Astrocyte (in vitro differentiated cells and primary cell): ENCODE data around the gene TTF1. TPM values are rescaled to one million over a fixed set of nuclear protein-coding genes. Genes with fewer than 3 reads are reported as not detected.

Experiments
- DNase-seq: peaks from one replicate; pipeline ENCODE4 v3.0.0-alpha.2; 2010; ENCODE audit warnings: low read depth
- FAIRE-seq: peaks from 2 replicates; lab custom pipeline; 2011; peaks lifted over from hg19 to GRCh38; lab: Jason Lieb, UNC
- H2AFZ ChIP-seq: 2 replicates; pipeline ENCODE4 v1.6.0; 2012; ENCODE audit warnings: low read depth, low read length, inconsistent platforms
- H3K27ac ChIP-seq: 2 replicates; pipeline ENCODE4 v1.5.1; 2011; ENCODE audit warnings: low read depth, low read length, inconsistent platforms
- H3K27me3 ChIP-seq: 2 replicates; pipeline ENCODE4 v1.6.0; 2011; ENCODE audit warnings: low read length, inconsistent platforms; ENCODE audit not compliant: insufficient read depth
- H3K36me3 ChIP-seq: 2 replicates; pipeline ENCODE4 v1.5.1; 2011; ENCODE audit warnings: low read length, inconsistent platforms; ENCODE audit not compliant: insufficient read depth
- H3K4me1 ChIP-seq: 2 replicates; pipeline ENCODE4 v1.5.1; 2011; ENCODE audit warnings: low read length, inconsistent platforms; ENCODE audit not compliant: insufficient read depth
- H3K4me2 ChIP-seq: 2 replicates; pipeline ENCODE4 v1.6.0; 2012; ENCODE audit warnings: low read length, inconsistent platforms
- H3K4me3 ChIP-seq: 2 replicates; pipeline ENCODE4 v1.5.1; 2011; ENCODE audit warnings: low read depth, mild to moderate bottlenecking, low read length, inconsistent platforms; ENCODE audit not compliant: insufficient read depth
- H3K79me2 ChIP-seq: 2 replicates; pipeline ENCODE4 v1.6.0; 2012; ENCODE audit warnings: mild to moderate bottlenecking, low read length, inconsistent platforms; ENCODE audit not compliant: insufficient read depth
- H3K9ac ChIP-seq: 2 replicates; pipeline ENCODE4 v1.6.0; 2012; ENCODE audit warnings: mild to moderate bottlenecking, low read length, inconsistent platforms
- H3K9me3 ChIP-seq: 2 replicates; pipeline ENCODE4 v1.5.1; 2012; ENCODE audit warnings: low read depth, mild to moderate bottlenecking, low read length, inconsistent platforms; ENCODE audit not compliant: insufficient read depth
- H4K20me1 ChIP-seq: 2 replicates; pipeline ENCODE4 v1.6.0; 2012; ENCODE audit warnings: low read length, inconsistent platforms; ENCODE audit not compliant: insufficient read depth
- H3K27ac Mint-ChIP-seq: one replicate; pipeline ENCODE4 v1.8.0; 2021; ENCODE audit warnings: mild to moderate bottlenecking, mixed read lengths; ENCODE audit not compliant: unreplicated experiment
- H3K27me3 Mint-ChIP-seq: one replicate; pipeline ENCODE4 v1.8.0; 2021; ENCODE audit warnings: low read depth, mixed read lengths; ENCODE audit not compliant: unreplicated experiment
- H3K36me3 Mint-ChIP-seq: one replicate; pipeline ENCODE4 v1.8.0; 2021; ENCODE audit warnings: low read depth, mixed read lengths; ENCODE audit not compliant: unreplicated experiment
- H3K4me1 Mint-ChIP-seq: one replicate; pipeline ENCODE4 v1.8.0; 2021; ENCODE audit warnings: low read depth, mixed read lengths; ENCODE audit not compliant: unreplicated experiment
- H3K4me3 Mint-ChIP-seq: one replicate; pipeline ENCODE4 v1.8.0; 2021; ENCODE audit warnings: mild to moderate bottlenecking, moderate library complexity, mixed read lengths; ENCODE audit not compliant: unreplicated experiment
- H3K9me3 Mint-ChIP-seq: one replicate; pipeline ENCODE4 v1.8.0; 2021; ENCODE audit warnings: mild to moderate bottlenecking, mixed read lengths; ENCODE audit not compliant: unreplicated experiment
- EZH2 ChIP-seq: IDR thresholded peaks from 2 replicates; pipeline ENCODE4 v1.6.1; 2012; ENCODE audit warnings: mild to moderate bottlenecking, low read length, inconsistent platforms; ENCODE audit not compliant: insufficient read depth
- total RNA-seq: library from RNA; stranded (reverse); gene quantifications from 2 replicates; pipeline ENCODE4 v1.2.1, GENCODE V29; 2021
- TF ChIP-seq, protein P1 (sequence below): IDR thresholded peaks from 2 replicates; pipeline ENCODE4 v1.5.1; 2011; ENCODE audit warnings: low read depth, mild to moderate bottlenecking, inconsistent platforms, low read length, moderate library complexity; ENCODE audit not compliant: insufficient read depth

TTF1 gene
- total RNA-seq, 1 donor from 2014 or later, result 13.2 TPM

DNA sequence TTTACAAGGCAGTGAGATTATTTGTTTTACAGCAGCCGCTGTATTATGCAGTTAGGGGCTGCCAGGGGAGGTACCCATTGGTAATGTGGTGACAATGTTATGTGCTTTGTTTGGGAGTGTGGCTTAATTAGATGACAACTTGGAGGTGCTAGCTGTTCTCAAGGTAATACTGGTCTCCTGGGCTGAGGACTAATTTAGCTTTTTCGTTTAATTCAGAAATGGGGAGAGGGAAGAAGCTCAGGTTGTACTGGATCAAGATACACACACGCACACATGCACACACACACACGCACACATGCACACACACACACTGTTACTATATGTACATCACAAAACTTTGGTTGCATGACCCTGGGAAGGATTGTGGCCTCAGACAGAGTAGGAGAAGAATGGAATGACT is 41.3 kb upstream of the TTF1 start:
- H2AFZ ChIP-seq, result no peak overlapping the region
- no peak overlapping the region for H3K4me2 ChIP-seq
- Mint-ChIP-seq H3K27ac (no peak overlapping the region), H3K4me3 (no peak overlapping the region), H3K36me3 (no peaks in the 10 kb centered on the region), H3K4me1 (no peaks in the 10 kb centered on the region), H3K27me3 (peaks cover 44% of the 10 kb centered on the region), H3K9me3 (peaks cover 4% of the 10 kb centered on the region)
- no peaks in the 10 kb centered on the region for H3K79me2 ChIP-seq
- H4K20me1 ChIP-seq, result no peaks in the 10 kb centered on the region
- FAIRE-seq, result no peak
- H3K27me3 ChIP-seq, result peaks cover 11% of the 10 kb centered on the region
- H3K36me3 ChIP-seq, result no peaks in the 10 kb centered on the region
- no peak for TF ChIP-seq EZH2
- TF ChIP-seq, protein P1, sequence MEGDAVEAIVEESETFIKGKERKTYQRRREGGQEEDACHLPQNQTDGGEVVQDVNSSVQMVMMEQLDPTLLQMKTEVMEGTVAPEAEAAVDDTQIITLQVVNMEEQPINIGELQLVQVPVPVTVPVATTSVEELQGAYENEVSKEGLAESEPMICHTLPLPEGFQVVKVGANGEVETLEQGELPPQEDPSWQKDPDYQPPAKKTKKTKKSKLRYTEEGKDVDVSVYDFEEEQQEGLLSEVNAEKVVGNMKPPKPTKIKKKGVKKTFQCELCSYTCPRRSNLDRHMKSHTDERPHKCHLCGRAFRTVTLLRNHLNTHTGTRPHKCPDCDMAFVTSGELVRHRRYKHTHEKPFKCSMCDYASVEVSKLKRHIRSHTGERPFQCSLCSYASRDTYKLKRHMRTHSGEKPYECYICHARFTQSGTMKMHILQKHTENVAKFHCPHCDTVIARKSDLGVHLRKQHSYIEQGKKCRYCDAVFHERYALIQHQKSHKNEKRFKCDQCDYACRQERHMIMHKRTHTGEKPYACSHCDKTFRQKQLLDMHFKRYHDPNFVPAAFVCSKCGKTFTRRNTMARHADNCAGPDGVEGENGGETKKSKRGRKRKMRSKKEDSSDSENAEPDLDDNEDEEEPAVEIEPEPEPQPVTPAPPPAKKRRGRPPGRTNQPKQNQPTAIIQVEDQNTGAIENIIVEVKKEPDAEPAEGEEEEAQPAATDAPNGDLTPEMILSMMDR, result no peak
- H3K9ac ChIP-seq, result no peak overlapping the region
- no peak overlapping the region for H3K27ac ChIP-seq
- H3K4me1 ChIP-seq, result no peaks in the 10 kb centered on the region
- no peaks in the 10 kb centered on the region for H3K9me3 ChIP-seq
- DNase-seq, result no peak
- no peak overlapping the region for H3K4me3 ChIP-seq

GRCh38 chr9:132447346-132447745 is 40.7 kb upstream of the TTF1 start:
- no peak for FAIRE-seq
- Histone ChIP-seq H2AFZ (no peak overlapping the region), H3K9ac (no peak overlapping the region), H3K4me2 (no peak overlapping the region), H3K36me3 (no peaks in the 10 kb centered on the region), H3K4me1 (no peaks in the 10 kb centered on the region), H3K9me3 (no peaks in the 10 kb centered on the region), H3K79me2 (no peaks in the 10 kb centered on the region), H4K20me1 (no peaks in the 10 kb centered on the region), H3K27ac (no peak overlapping the region), H3K4me3 (no peak overlapping the region), H3K27me3 (peaks cover 9% of the 10 kb centered on the region)
- Mint-ChIP-seq H3K4me3 (no peak overlapping the region), H3K4me1 (no peaks in the 10 kb centered on the region), H3K27ac (no peak overlapping the region), H3K36me3 (no peaks in the 10 kb centered on the region), H3K9me3 (peaks cover 4% of the 10 kb centered on the region), H3K27me3 (peaks cover 39% of the 10 kb centered on the region)
- no peak for TF ChIP-seq EZH2
- TF ChIP-seq, protein P1, result no peak
- no peak for DNase-seq

GRCh38 chr9:132446887-132447286 is 40.2 kb upstream of the TTF1 start:
- FAIRE-seq (no peak), DNase-seq (no peak)
- no peak overlapping the region for H3K9ac ChIP-seq
- H3K4me3 ChIP-seq, result no peak overlapping the region
- H3K9me3 ChIP-seq, result no peaks in the 10 kb centered on the region
- Mint-ChIP-seq H3K27me3 (peaks cover 36% of the 10 kb centered on the region), H3K9me3 (peaks cover 4% of the 10 kb centered on the region), H3K4me1 (no peaks in the 10 kb centered on the region), H3K36me3 (no peaks in the 10 kb centered on the region), H3K4me3 (no peak overlapping the region), H3K27ac (no peak overlapping the region)
- TF ChIP-seq, protein P1, result no peak
- TF ChIP-seq EZH2, result no peak
- H3K36me3 ChIP-seq, result no peaks in the 10 kb centered on the region
- no peak overlapping the region for H2AFZ ChIP-seq
- no peak overlapping the region for H3K4me2 ChIP-seq
- H3K27ac ChIP-seq, result no peak overlapping the region
- H3K27me3 ChIP-seq, result peaks cover 7% of the 10 kb centered on the region
- no peaks in the 10 kb centered on the region for H4K20me1 ChIP-seq
- H3K4me1 ChIP-seq, result no peaks in the 10 kb centered on the region
- H3K79me2 ChIP-seq, result no peaks in the 10 kb centered on the region
